ENCODE results near the gene TMEM187. TPM values are rescaled to one million over a fixed set of nuclear protein-coding genes. Genes with fewer than 3 reads are reported as not detected.

TMEM187 gene
- total and polyA plus RNA-seq, 9 donors, result 2.6 to 11.6 (median 9.4) TPM

DNA sequence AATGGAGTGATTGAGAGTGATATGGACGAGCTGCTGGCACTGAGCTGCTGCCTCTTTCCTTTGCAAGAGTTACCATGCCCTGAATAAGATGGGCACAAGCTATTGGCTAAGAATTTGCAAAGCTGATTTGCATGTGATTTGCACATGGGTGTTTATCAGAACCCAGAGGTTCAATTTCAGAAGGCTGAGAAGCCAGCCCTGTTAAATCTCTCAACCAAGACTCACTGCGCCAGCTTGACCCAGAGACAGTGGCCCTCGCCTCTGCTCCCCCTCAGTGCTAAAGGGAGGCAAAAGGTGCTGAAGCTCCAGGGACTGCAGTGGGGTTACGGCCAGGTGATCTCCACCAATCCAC lies 47.2 kb upstream of the TMEM187 start:
- Histone ChIP-seq H3K27me3 (no peaks in the 10 kb centered on the region), H3K4me1 (ENCODE audit: insufficient read depth) (peaks cover 12% of the 10 kb centered on the region), H3K9me3 (no peaks in the 10 kb centered on the region), H3K36me3 (no peaks in the 10 kb centered on the region), H3K27ac (no peak overlapping the region), H3K4me3 (no peak overlapping the region)
- DNase-seq, result no peak
- 80 to 87% (median 86%) methylated on average over 4 of the region's 4 CpGs for WGBS, 3 donors
- TF ChIP-seq, protein P1, sequence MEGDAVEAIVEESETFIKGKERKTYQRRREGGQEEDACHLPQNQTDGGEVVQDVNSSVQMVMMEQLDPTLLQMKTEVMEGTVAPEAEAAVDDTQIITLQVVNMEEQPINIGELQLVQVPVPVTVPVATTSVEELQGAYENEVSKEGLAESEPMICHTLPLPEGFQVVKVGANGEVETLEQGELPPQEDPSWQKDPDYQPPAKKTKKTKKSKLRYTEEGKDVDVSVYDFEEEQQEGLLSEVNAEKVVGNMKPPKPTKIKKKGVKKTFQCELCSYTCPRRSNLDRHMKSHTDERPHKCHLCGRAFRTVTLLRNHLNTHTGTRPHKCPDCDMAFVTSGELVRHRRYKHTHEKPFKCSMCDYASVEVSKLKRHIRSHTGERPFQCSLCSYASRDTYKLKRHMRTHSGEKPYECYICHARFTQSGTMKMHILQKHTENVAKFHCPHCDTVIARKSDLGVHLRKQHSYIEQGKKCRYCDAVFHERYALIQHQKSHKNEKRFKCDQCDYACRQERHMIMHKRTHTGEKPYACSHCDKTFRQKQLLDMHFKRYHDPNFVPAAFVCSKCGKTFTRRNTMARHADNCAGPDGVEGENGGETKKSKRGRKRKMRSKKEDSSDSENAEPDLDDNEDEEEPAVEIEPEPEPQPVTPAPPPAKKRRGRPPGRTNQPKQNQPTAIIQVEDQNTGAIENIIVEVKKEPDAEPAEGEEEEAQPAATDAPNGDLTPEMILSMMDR (IDR thresholded peaks at IDR 0.05), result no peak
- TF ChIP-seq POLR2A (IDR thresholded peaks at IDR 0.05) (no peak), EP300 (IDR thresholded peaks at IDR 0.05) (no peak)
- intact Hi-C loops (cut with DNase I), result no loop called here

DNA sequence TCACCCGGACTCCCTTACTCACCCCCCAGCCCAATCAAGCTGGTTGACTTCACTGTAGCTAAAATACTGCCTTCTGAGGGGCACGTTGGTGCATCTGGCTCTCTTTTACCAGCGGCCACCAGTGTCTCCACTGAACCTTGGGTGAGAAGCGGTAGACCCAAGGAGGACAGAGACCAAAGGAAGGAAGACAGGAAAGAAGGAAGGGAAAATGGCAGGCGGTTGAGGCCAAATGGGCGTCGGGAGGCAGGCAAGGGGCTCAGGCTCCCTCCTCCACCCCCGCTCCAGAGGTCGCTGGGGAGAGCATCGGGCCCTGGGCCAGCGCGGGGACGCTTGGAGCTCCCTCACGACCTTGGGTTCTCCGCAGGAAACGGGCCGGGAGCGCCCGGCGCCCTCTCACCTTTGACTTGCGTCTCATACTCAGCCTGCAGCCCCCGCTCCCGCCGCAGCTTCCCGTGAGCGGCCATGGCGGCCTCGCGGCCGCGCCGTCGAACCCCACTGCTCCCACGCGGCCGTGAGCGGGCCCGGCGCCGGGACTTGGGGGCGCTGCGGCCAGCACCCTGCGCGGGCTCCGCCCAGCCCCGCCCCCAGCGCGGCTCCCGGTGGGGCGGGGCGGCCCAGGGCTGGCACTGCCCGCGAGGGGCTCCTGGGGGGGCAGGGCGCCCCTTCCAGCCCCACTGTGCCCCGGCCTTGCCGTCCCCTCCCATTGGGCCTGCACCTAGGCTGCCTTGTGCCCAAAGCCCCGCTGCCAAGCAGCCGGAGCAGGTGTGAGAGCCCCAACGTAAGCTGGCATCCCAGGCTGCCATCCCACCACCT lies 46.6 kb upstream of the TMEM187 start, which contains the start of gene ARHGAP4:
TSS of gene ARHGAP4 (minus strand) at position 526 of the 813 bp plus-strand sequence. CDS start at position 464, 62 bp downstream.
- H3K9me3 ChIP-seq, result no peaks in the 10 kb centered on the region
- no peak within 1 kb of the TSS for H3K4me3 ChIP-seq
- WGBS, 3 donors, result 27 to 44% (median 42%) methylated on average over 27 to 59 of the region's 59 CpGs
- peak in 1 of 5 donors; percentile 37 for DNase-seq
- no peaks in the 10 kb centered on the region for H3K36me3 ChIP-seq
- intact Hi-C loops (cut with DNase I), result no loop called here
- peak within 1 kb of the TSS; percentile 25 to 91 for H3K27ac ChIP-seq
- TF ChIP-seq, protein P1 (IDR thresholded peaks at IDR 0.05), result no peak
- no peak for TF ChIP-seq EP300 (IDR thresholded peaks at IDR 0.05)
- no peak for TF ChIP-seq POLR2A (IDR thresholded peaks at IDR 0.05)
- no peaks in the 10 kb centered on the region for H3K27me3 ChIP-seq
- H3K4me1 ChIP-seq (ENCODE audit: insufficient read depth), result peaks cover 12% of the 10 kb centered on the region

- intact Hi-C loops (cut with DNase I), result no loop called here
- Histone ChIP-seq H3K36me3 (no peaks in the 10 kb centered on the region), H3K27ac (peak overlapping the region; percentile 13 to 25)
Measured at GRCh38 chrX:153926552-153926857, 46.0 kb upstream of the TMEM187 start.

GRCh38 chrX:153926858-153927671 lies 45.5 kb upstream of the TMEM187 start:
- intact Hi-C loops (cut with DNase I), result no loop called here
- no peaks in the 10 kb centered on the region for H3K27me3 ChIP-seq
- H3K36me3 ChIP-seq, result no peaks in the 10 kb centered on the region
- peaks cover 10% of the 10 kb centered on the region for H3K4me1 ChIP-seq (ENCODE audit: insufficient read depth)
- no peaks in the 10 kb centered on the region for H3K9me3 ChIP-seq
- peak in 4 of 5 donors; percentile 49 to 65 (median 60) for DNase-seq
- TF ChIP-seq POLR2A (IDR thresholded peaks at IDR 0.05), result no peak
- H3K27ac ChIP-seq, result peak overlapping the region; percentile 64 to 91
- H3K4me3 ChIP-seq, result peak overlapping the region; percentile 69
- WGBS, 3 donors, result 32 to 42% (median 41%) methylated on average over 31 of the region's 31 CpGs

More at GRCh38 chrX:153926552-153926857, 46.0 kb upstream of the TMEM187 start:
- H3K4me1 ChIP-seq (ENCODE audit: insufficient read depth), result peaks cover 12% of the 10 kb centered on the region
- TF ChIP-seq EP300 (IDR thresholded peaks at IDR 0.05) (no peak), POLR2A (IDR thresholded peaks at IDR 0.05) (no peak)
- TF ChIP-seq, protein P1 (IDR thresholded peaks at IDR 0.05), result no peak
- no peak overlapping the region for H3K4me3 ChIP-seq
- no peaks in the 10 kb centered on the region for H3K27me3 ChIP-seq
- DNase-seq, result no peak
- no peaks in the 10 kb centered on the region for H3K9me3 ChIP-seq
- WGBS, 3 donors, result 21 to 33% (median 23%) methylated on average over 4 of the region's 4 CpGs

DNA sequence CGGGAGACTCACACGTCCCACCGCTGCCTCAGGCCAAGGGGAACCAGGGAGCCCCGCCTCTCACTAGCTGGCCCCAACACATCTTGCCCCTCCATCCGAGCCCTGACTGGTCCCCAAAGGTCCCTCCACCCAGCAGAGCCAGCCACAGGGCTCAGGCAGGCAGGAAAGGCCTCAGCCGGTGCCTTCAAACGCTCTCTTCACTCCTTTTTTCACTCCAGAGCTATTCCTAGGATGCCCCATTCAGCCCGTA lies 45.0 kb upstream of the TMEM187 start:
- WGBS, 3 donors, result 14 to 21% (median 20%) methylated on average over 8 of the region's 8 CpGs
- Histone ChIP-seq H3K9me3 (no peaks in the 10 kb centered on the region), H3K27me3 (no peaks in the 10 kb centered on the region), H3K36me3 (no peaks in the 10 kb centered on the region), H3K4me3 (peak overlapping the region; percentile 69), H3K4me1 (ENCODE audit: insufficient read depth) (peaks cover 10% of the 10 kb centered on the region), H3K27ac (peak overlapping the region; percentile 64 to 91)
- DNase-seq, result peak in 1 of 5 donors; percentile 63
- TF ChIP-seq, protein P1 (IDR thresholded peaks at IDR 0.05), result no peak
- no peak for TF ChIP-seq POLR2A (IDR thresholded peaks at IDR 0.05)
- no peak for TF ChIP-seq EP300 (IDR thresholded peaks at IDR 0.05)
- intact Hi-C loops (cut with DNase I), result no loop called here

Measured in ovary (tissue), 9 donors.